Hepatocyte (in vitro differentiated cells): ENCODE data around the gene STX1A. TPM values are rescaled to one million over a fixed set of nuclear protein-coding genes. Genes with fewer than 3 reads are reported as not detected.
A peak's percentile ranks its signal among the peaks of the same experiment; 100 is the strongest.
"Not testable (repeated sequence)": the region's sequence is repeated elsewhere in the genome, so short reads cannot be mapped to it uniquely, and the experiment has no call there.

Experiments used
- DNase-seq: peaks from one replicate; pipeline ENCODE4 v3.0.0-alpha.2; 2016; ENCODE audit warnings: low spot score
- H2AFZ ChIP-seq: fragments of 200-600 bp; sonication (generic); 2 replicates; pipeline ENCODE4 v1.6.0; 2016; ENCODE audit warnings: antibody characterized with exemption, mild to moderate bottlenecking
- H3K27ac ChIP-seq: fragments of 200-600 bp; sonication (generic); 2 replicates; pipeline ENCODE4 v1.5.1; 2016; ENCODE audit warnings: mild to moderate bottlenecking
- H3K27me3 ChIP-seq: fragments of 200-600 bp; sonication (generic); 2 replicates; pipeline ENCODE4 v1.6.1; 2016
- H3K36me3 ChIP-seq: fragments of 200-600 bp; sonication (generic); replicated peaks from 2 replicates; pipeline ENCODE4 v1.5.1; 2016; ENCODE audit warnings: low read depth; ENCODE audit not compliant: insufficient read depth
- H3K4me1 ChIP-seq: fragments of 200-600 bp; sonication (generic); 2 replicates; pipeline ENCODE4 v1.5.1; 2016; ENCODE audit warnings: mild to moderate bottlenecking, moderate library complexity; ENCODE audit not compliant: insufficient read depth
- H3K4me2 ChIP-seq: fragments of 200-600 bp; sonication (generic); 2 replicates; pipeline ENCODE4 v1.6.0; 2016
- H3K4me3 ChIP-seq: fragments of 200-600 bp; sonication (generic); 2 replicates; pipeline ENCODE4 v1.5.1; 2016; ENCODE audit warnings: mild to moderate bottlenecking
- H3K79me2 ChIP-seq: fragments of 200-600 bp; sonication (generic); 2 replicates; pipeline ENCODE4 v1.6.0; 2017; ENCODE audit warnings: mild to moderate bottlenecking
- H3K9me2 ChIP-seq: fragments of 200-600 bp; sonication (generic); replicated peaks from 2 replicates; pipeline ENCODE4 v1.6.0; 2017; ENCODE audit warnings: mild to moderate bottlenecking; ENCODE audit not compliant: insufficient read depth
- H3K9me3 ChIP-seq: fragments of 200-600 bp; sonication (generic); 2 replicates; pipeline ENCODE4 v1.5.1; 2016; ENCODE audit warnings: low read depth, mild to moderate bottlenecking
- H4K20me1 ChIP-seq: fragments of 200-600 bp; sonication (generic); 2 replicates; pipeline ENCODE4 v1.6.0; 2016; ENCODE audit warnings: mild to moderate bottlenecking; ENCODE audit not compliant: insufficient read depth, poor library complexity, severe bottlenecking
- EZH2 ChIP-seq: fragments of 200-600 bp; sonication (generic); IDR thresholded peaks from 2 replicates; pipeline ENCODE4 v1.6.1; 2016; ENCODE audit warnings: antibody characterized with exemption, mild to moderate bottlenecking, borderline replicate concordance
- EZH2phosphoT487 ChIP-seq: fragments of 200-600 bp; sonication (generic); IDR thresholded peaks from one replicate; pipeline ENCODE4 v1.6.1; 2018; ENCODE audit warnings: antibody characterized with exemption, mild to moderate bottlenecking, low read depth, moderate library complexity; ENCODE audit not compliant: unreplicated experiment, severe bottlenecking
- WGBS: methylation state at CpG from one replicate; pipeline ENCODE4 v1.1.6; 2016; ENCODE audit warnings: low lambda C conversion rate; ENCODE audit errors: missing lambda C conversion rate; 5-methylcytosine and 5-hydroxymethylcytosine counted together
- polyA plus RNA-seq: library from polyadenylated mRNA; unstranded; fragments of >200 nt; fragmentation: Nextera tagmentation; extraction: Ambion mirVana; gene quantifications from 2 replicates; pipeline ENCODE4 v1.2.1, GENCODE V29; 2016
- total RNA-seq: library from RNA; depleted of rRNA; stranded (reverse); fragments of >200 nt; gene quantifications from 2 replicates; pipeline ENCODE4 v1.2.3, GENCODE V29; 2014
- TF ChIP-seq, protein P1 (sequence below): fragments of 200-600 bp; sonication (generic); IDR thresholded peaks from 2 replicates; pipeline ENCODE4 v1.5.1; 2016; ENCODE audit warnings: antibody characterized with exemption, mild to moderate bottlenecking; ENCODE audit not compliant: poor library complexity

Gene STX1A
- total and polyA plus RNA-seq, 2 experiments from 2014 or later, result 22.8 to 27.1 TPM

DNA sequence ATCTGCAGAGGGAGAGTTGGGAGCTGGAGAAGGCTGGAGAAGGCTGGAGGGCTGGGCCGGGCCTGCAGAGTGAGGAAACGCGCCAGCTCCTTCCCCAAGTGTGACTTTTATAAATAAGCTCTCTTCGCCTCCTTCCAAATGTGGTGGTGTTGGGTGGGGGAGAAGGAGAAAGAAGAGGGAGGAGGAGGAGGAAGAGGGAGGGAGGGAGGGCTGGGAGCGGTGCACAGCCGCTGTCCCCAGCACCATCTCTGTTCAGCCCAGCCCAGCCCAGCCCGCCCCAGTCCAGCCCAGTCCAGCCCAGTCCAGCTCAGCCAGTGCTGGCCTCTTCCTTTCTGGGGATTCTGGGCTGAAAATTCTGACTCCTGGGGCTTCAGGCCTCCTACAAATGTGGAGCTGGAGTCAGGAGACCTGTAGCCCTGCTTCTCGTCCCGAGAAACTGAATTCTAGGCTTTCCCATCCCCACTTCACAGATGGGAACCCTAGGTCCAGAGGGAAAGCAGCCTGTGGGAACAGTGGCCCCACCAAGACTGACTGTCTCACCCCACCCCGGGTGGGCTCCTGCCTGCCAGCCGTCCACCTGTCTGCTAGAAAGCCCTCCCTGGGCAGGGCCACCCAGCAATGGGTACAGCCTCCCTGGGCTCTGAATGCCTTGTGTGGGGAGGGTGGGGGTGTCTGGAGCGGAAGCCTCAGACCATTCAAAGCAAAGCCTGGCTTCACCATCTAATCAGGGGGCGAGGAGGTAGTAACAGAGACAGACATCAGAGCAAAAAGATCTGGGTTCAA, 2.3 kb downstream of the STX1A start:
- H3K9me2 ChIP-seq, result no peaks in the 10 kb centered on the region
- peaks cover 37% of the 10 kb centered on the region for H3K4me1 ChIP-seq
- 91% methylated on average over 10 of the region's 13 CpGs for WGBS
- no peaks in the 10 kb centered on the region for H3K27me3 ChIP-seq
- peaks cover 58% of the 10 kb centered on the region for H3K79me2 ChIP-seq
- H3K27ac ChIP-seq, result peak overlapping the region; percentile 69
- H3K4me3 ChIP-seq, result no peak overlapping the region
- DNase-seq, result peak; percentile 16
- no peaks in the 10 kb centered on the region for H3K36me3 ChIP-seq
- peak overlapping the region; percentile 98 for H3K4me2 ChIP-seq
- no peak overlapping the region for H2AFZ ChIP-seq
- no peaks in the 10 kb centered on the region for H3K9me3 ChIP-seq
- H4K20me1 ChIP-seq, result peaks cover 3% of the 10 kb centered on the region
- no peak for TF ChIP-seq EZH2

DNA sequence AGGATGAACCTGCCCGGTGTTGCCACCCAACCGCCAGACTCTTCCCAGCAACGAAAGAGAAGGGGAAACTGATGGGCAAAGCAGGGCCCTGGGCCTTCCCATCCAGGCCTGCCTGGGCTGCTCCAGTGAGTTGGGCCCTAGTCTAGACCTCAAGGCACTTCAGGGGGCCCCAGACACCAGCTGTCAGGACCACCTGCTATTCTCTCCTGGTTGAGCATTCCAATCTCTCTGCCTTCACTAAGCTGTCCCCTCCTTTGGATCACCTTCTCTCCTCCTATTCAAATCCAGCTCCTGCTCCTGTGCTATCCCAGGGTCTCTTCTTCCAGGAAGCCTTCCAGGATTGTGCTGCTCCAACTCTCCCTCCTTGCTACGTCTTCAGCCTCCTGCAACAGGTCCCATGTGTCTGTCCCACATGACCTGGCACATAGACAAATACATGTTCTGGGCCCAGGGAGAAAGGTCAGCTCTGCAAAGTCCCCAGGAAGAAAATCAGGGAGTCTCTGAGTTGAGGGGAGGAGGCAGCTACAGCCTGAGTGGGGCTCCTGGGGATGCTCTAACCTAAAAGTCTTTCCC, 3.1 kb downstream of the STX1A start:
- Histone ChIP-seq H4K20me1 (peaks cover 3% of the 10 kb centered on the region), H3K4me3 (no peak overlapping the region), H3K9me2 (no peaks in the 10 kb centered on the region), H2AFZ (no peak overlapping the region), H3K36me3 (no peaks in the 10 kb centered on the region), H3K4me1 (peaks cover 37% of the 10 kb centered on the region), H3K4me2 (peak overlapping the region; percentile 98), H3K9me3 (no peaks in the 10 kb centered on the region), H3K27me3 (no peaks in the 10 kb centered on the region), H3K79me2 (peaks cover 66% of the 10 kb centered on the region), H3K27ac (peak overlapping the region; percentile 69)
- DNase-seq, result peak; percentile 19
- TF ChIP-seq EZH2phosphoT487 (no peak), EZH2 (no peak)
- TF ChIP-seq, protein P1, sequence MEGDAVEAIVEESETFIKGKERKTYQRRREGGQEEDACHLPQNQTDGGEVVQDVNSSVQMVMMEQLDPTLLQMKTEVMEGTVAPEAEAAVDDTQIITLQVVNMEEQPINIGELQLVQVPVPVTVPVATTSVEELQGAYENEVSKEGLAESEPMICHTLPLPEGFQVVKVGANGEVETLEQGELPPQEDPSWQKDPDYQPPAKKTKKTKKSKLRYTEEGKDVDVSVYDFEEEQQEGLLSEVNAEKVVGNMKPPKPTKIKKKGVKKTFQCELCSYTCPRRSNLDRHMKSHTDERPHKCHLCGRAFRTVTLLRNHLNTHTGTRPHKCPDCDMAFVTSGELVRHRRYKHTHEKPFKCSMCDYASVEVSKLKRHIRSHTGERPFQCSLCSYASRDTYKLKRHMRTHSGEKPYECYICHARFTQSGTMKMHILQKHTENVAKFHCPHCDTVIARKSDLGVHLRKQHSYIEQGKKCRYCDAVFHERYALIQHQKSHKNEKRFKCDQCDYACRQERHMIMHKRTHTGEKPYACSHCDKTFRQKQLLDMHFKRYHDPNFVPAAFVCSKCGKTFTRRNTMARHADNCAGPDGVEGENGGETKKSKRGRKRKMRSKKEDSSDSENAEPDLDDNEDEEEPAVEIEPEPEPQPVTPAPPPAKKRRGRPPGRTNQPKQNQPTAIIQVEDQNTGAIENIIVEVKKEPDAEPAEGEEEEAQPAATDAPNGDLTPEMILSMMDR, result no peak
- 74% methylated on average over 4 of the region's 4 CpGs for WGBS

DNA sequence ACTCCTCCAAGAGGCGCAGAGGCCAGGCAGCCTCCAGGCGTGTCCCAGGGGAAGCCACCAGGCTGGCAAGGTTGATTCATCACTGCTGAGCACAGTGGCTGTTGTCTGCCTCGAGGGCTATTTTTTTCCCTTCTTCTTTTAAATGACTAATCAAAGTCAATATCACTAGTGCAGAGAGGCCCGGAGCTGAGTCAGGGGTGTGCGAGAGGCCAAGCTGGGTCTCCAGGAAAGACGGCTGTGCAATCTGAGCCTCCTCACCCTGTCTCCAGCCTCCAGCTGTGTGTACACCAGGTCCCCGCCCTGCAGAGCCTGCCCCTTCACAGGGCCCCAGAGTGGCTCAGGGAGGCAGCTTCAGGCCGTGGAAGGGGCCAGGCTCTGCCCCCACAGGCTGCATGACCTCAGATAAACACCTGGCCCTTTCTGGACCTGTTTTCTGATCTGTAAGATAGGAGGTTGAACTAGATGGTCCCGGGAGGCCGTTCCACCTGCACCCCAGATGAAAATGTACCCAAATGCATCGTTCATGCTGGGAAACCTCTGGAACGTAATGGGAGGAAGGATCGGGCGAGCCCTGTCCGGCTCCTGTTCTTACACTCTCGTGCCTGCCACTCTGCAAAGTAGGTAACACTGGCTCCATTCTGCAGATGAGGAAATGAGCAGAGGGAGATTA, 3.7 kb downstream of the STX1A start:
- H4K20me1 ChIP-seq, result peaks cover 3% of the 10 kb centered on the region
- no peaks in the 10 kb centered on the region for H3K36me3 ChIP-seq
- no peaks in the 10 kb centered on the region for H3K27me3 ChIP-seq
- H3K79me2 ChIP-seq, result peaks cover 72% of the 10 kb centered on the region
- H3K9me3 ChIP-seq, result no peaks in the 10 kb centered on the region
- no peak overlapping the region for H2AFZ ChIP-seq
- peak overlapping the region; percentile 90 for H3K27ac ChIP-seq
- no peaks in the 10 kb centered on the region for H3K9me2 ChIP-seq
- 27% methylated on average over 16 of the region's 16 CpGs for WGBS
- no peak overlapping the region for H3K4me3 ChIP-seq
- DNase-seq, result peak; percentile 95
- peaks cover 37% of the 10 kb centered on the region for H3K4me1 ChIP-seq
- H3K4me2 ChIP-seq, result peak overlapping the region; percentile 98
- TF ChIP-seq EZH2phosphoT487, result no peak
- TF ChIP-seq, protein P1, result no peak
- no peak for TF ChIP-seq EZH2

DNA sequence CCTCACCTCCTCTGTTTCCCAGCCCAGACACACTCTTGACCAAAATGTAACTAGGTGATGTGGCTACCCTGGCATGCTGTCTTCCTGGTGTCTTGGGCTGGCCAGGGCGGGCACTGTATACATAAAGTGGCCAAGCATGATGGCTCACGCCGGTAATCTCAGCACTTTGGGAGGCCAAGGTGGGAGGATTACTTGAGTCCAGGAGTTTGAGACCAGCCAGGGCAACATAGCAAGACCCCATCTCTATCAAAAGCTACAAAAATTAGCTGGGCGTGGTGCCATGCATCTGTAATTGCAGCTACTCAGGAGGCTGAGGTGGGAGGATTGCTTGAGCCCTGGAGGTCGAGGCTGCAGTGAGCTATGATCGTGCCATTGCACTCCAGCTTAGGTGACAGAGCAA, 6.2 kb downstream of the STX1A start:
- Histone ChIP-seq H3K4me1 (peaks cover 33% of the 10 kb centered on the region), H3K79me2 (peaks cover 77% of the 10 kb centered on the region)
- H3K27ac ChIP-seq, H3K36me3 ChIP-seq, H3K4me3 ChIP-seq, H3K4me2 ChIP-seq, H2AFZ ChIP-seq, H3K9me2 ChIP-seq, H4K20me1 ChIP-seq, H3K9me3 ChIP-seq, H3K27me3 ChIP-seq, DNase-seq: not testable (repeated sequence)
- WGBS, result over 99% methylated on average over 6 of the region's 6 CpGs
